HepG2 (cell line): ENCODE measurements around the gene OR8K1. TPM values are rescaled to one million over a fixed set of nuclear protein-coding genes. Genes with fewer than 3 reads are reported as not detected.

Source experiments
- ATAC-seq: fragments of 200-7000 bp; cut with Tn5 transposase; 3 replicates; pipeline ENCODE4 v1.9.1; 2020; ENCODE audit warnings: mild to moderate bottlenecking, moderate library complexity
- BruUV-seq: library from RNA; stranded (reverse); fragments of 400-500 nt; replicated peaks from 2 replicates; lab custom pipeline; 2021; lab: Mats Ljungman, UMichigan
- CTCF ChIA-PET: fragments of 300-600 bp; formaldehyde crosslinking; extraction: SDS; loops from one replicate; lab custom pipeline; 2021; ENCODE audit warnings: low total read pairs, inconsistent platforms, low intra/inter-chr PET ratio; lab: Yijun Ruan, JAX
- POLR2A ChIA-PET: fragments of 350-600 bp; sonication (Branson Sonifier 250); formaldehyde crosslinking; loops from one replicate; lab custom pipeline; 2020; ENCODE audit warnings: antibody characterized with exemption, inconsistent platforms; lab: Yijun Ruan, JAX
- DNase-seq: peaks from one replicate; pipeline ENCODE4 v3.0.0-alpha.2; 2015; ENCODE audit warnings: low spot score
- FAIRE-seq: peaks from 3 replicates; lab custom pipeline; 2011; peaks lifted over from hg19 to GRCh38; lab: Jason Lieb, UNC
- H2AFZ ChIP-seq: one replicate; pipeline ENCODE4 v1.6.1; 2011; ENCODE audit warnings: low read length, inconsistent platforms
- H3K27ac ChIP-seq: fragments of 300-600 bp; 3 replicates; pipeline ENCODE4 v1.8.0; 2011; ENCODE audit warnings: mixed run types, mild to moderate bottlenecking, mixed read lengths, low read length, inconsistent platforms; ENCODE audit not compliant: insufficient read depth; ENCODE audit errors: extremely low read length
- H3K27me3 ChIP-seq, 2 experiments: fragments of 200-600 bp in 1 of 2; 2 replicates in 1 of 2; 3 replicates in 1 of 2; pipeline versions ENCODE4 v1.6.0 to v1.8.0; 2011; ENCODE audit warnings: low read length in 2 of 2, mild to moderate bottlenecking in 2 of 2, moderate library complexity in 2 of 2, inconsistent platforms in 1 of 2; ENCODE audit not compliant: insufficient read depth in 2 of 2, control insufficient read depth in 1 of 2
- H3K36me3 ChIP-seq, 2 experiments: fragments of 200-600 bp in 1 of 2; replicated peaks in 1 of 2; 2 replicates in 1 of 2; 3 replicates in 1 of 2; pipeline versions ENCODE4 v1.5.1 to v1.8.0; 2011; ENCODE audit warnings: low read length in 2 of 2, inconsistent platforms in 1 of 2; ENCODE audit not compliant: insufficient read depth in 2 of 2, control insufficient read depth in 1 of 2
- H3K4me1 ChIP-seq: 2 replicates; pipeline ENCODE4 v1.5.1; 2012; ENCODE audit warnings: low read length, inconsistent platforms; ENCODE audit not compliant: insufficient read depth
- H3K4me2 ChIP-seq: 2 replicates; pipeline ENCODE4 v1.6.0; 2011; ENCODE audit warnings: low read depth, low read length, inconsistent platforms
- H3K4me3 ChIP-seq, 3 experiments: fragments of 200-600 bp in 1 of 3; sonication (generic), shearing (Covaris generic) in 1 of 3; replicated peaks in 1 of 3; 2 replicates each; pipeline ENCODE4 v1.5.1; 2011 to 2016; ENCODE audit warnings: low read length in 3 of 3, inconsistent platforms in 2 of 3, low read depth in 2 of 3, mild to moderate bottlenecking in 2 of 3, control low read depth in 1 of 3, mixed read lengths in 1 of 3; ENCODE audit not compliant: insufficient read depth in 1 of 3
- H3K79me2 ChIP-seq: one replicate; pipeline ENCODE4 v1.6.1; 2011; ENCODE audit warnings: low read length, inconsistent platforms; ENCODE audit not compliant: insufficient read depth
- H3K9ac ChIP-seq: 2 replicates; pipeline ENCODE4 v1.6.0; 2011; ENCODE audit warnings: mild to moderate bottlenecking, low read depth, low read length, inconsistent platforms; ENCODE audit not compliant: insufficient read depth
- H3K9me3 ChIP-seq: 2 replicates; pipeline ENCODE4 v1.5.1; 2012; ENCODE audit warnings: mild to moderate bottlenecking, low read length
- H4K20me1 ChIP-seq: 2 replicates; pipeline ENCODE4 v1.6.0; 2011; ENCODE audit warnings: inconsistent platforms, mild to moderate bottlenecking, low read length, moderate library complexity; ENCODE audit not compliant: insufficient read depth
- EED ChIP-seq: sonication (generic); formaldehyde crosslinking; IDR thresholded peaks from 2 replicates; pipeline ENCODE4 v1.5.0; 2020; ENCODE audit warnings: mild to moderate bottlenecking, missing genetic modification reagents
- MED13 ChIP-seq: sonication (generic); formaldehyde crosslinking; IDR thresholded peaks from 2 replicates; pipeline ENCODE4 v1.5.0; 2020; ENCODE audit warnings: missing genetic modification reagents
- ONECUT2 ChIP-seq: sonication (generic); formaldehyde crosslinking; IDR thresholded peaks from 2 replicates; pipeline ENCODE4 v1.4.0; 2020; ENCODE audit warnings: missing genetic modification reagents
- SIN3A ChIP-seq: IDR thresholded peaks from 2 replicates; pipeline ENCODE4 v1.6.1; 2011; ENCODE audit warnings: low read depth, mild to moderate bottlenecking, control low read depth, low read length, borderline replicate concordance
- SIX4 ChIP-seq: sonication (generic); formaldehyde crosslinking; IDR thresholded peaks from 2 replicates; pipeline ENCODE4 v1.4.0; 2020; ENCODE audit warnings: missing genetic modification reagents
- ZNF160 ChIP-seq: sonication (generic); formaldehyde crosslinking; IDR thresholded peaks from 2 replicates; pipeline ENCODE4 v1.8.0; 2022; ENCODE audit warnings: mild to moderate bottlenecking, inconsistent platforms, missing genetic modification reagents
- ZNF547 ChIP-seq: sonication (generic); formaldehyde crosslinking; IDR thresholded peaks from 2 replicates; pipeline ENCODE4 v1.5.1; 2020; ENCODE audit warnings: mild to moderate bottlenecking, missing genetic modification reagents
- ZNF879 ChIP-seq: sonication (generic); formaldehyde crosslinking; IDR thresholded peaks from 2 replicates; pipeline ENCODE4 v1.8.1; 2023; ENCODE audit warnings: missing genetic modification reagents
- WGBS: methylation state at CpG from one replicate; pipeline ENCODE4 v1.1.6; 2017; ENCODE audit warnings: low lambda C conversion rate; 5-methylcytosine and 5-hydroxymethylcytosine counted together
- in situ Hi-C: cut with HindIII; loops from 2 replicates; pipeline ENCODE4 v1.10.0; 2017; ENCODE audit warnings: low pct_unique_long_range_greater_than_20kb; ENCODE audit not compliant: extremely low pct_ligation_motif_present
- intact Hi-C: fragments of 100-400 bp; cut with micrococcal nuclease; formaldehyde crosslinking; loops from one replicate; pipeline ENCODE4 v1.10.0; 2022; ENCODE audit not compliant: unreplicated experiment
- polyA plus RNA-seq, 8 experiments: library from polyadenylated mRNA; depleted of rRNA in 3 of 8; stranded (reverse) in 7 of 8; unstranded in 1 of 8; fragments of >200 nt; fragmentation: Illumina TruSeq in 4 of 8; extraction: Trizol in 4 of 8; gene quantifications; 2 replicates each; pipeline versions ENCODE4 v1.2.1 to v1.2.3, GENCODE V29; 2011 to 2016; ENCODE audit warnings: low read depth in 4 of 8, missing spikeins in 1 of 8, mixed read lengths in 1 of 8; ENCODE audit not compliant: insufficient read depth in 1 of 8
- total RNA-seq, 5 experiments: library from RNA; depleted of rRNA; stranded (reverse); fragments of >200 nt; fragmentation: Illumina TruSeq; extraction: Trizol; gene quantifications; 2 replicates each; pipeline ENCODE4 v1.2.3, GENCODE V29; 2016; ENCODE audit warnings: low read depth in 1 of 5
- TF ChIP-seq, protein P1 (sequence below): sonication (generic); formaldehyde crosslinking; conservative IDR thresholded peaks from 2 replicates; pipeline ENCODE4 v1.5.0; 2020; ENCODE audit warnings: missing genetic modification reagents
- TF ChIP-seq, protein P2 (sequence below): sonication (generic); formaldehyde crosslinking; IDR thresholded peaks from 2 replicates; pipeline ENCODE4 v1.8.0; 2022; ENCODE audit warnings: mild to moderate bottlenecking, missing genetic modification reagents, moderate library complexity

The OR8K1 gene
- total and polyA plus RNA-seq, 2 of the 13 experiments (the other 11 are each of a cell fraction or from before 2014, with no cell fraction given), result not detected

DNA sequence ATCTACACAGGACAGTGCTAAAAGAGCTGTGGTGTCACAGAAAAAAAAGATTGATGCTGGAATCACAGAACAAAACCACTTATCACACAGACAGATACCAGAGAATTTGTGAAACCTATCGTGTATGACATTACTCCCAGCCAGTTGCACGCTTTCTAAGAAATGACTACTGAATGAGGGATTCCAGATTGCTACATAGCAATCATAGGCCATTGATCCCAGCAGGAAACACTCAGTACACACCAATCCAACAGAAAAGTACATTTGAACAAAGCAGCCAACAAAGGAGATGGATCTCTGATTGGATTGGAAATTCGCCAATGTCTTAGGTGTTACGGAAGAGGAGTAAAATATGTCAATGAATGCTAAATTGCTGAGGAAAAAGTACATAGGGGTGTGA lies 48.9 kb upstream of the OR8K1 start:
- Histone ChIP-seq H2AFZ (no peak overlapping the region), H3K4me3 (no peak overlapping the region), H3K9ac (no peak overlapping the region), H4K20me1 (no peaks in the 10 kb centered on the region), H3K36me3 (no peaks in the 10 kb centered on the region), H3K4me2 (no peak overlapping the region), H3K27ac (no peak overlapping the region), H3K27me3 (no peaks in the 10 kb centered on the region), H3K4me1 (no peaks in the 10 kb centered on the region), H3K79me2 (no peaks in the 10 kb centered on the region), H3K9me3 (peaks cover 7% of the 10 kb centered on the region; the same call in 1 of the 2 replicates)
- intact Hi-C loops, result no loop called here
- WGBS, result 12% methylated on average over 4 of the region's 4 CpGs
- no TSS peak for BruUV-seq
- ATAC-seq, result no peak
- ChIA-PET CTCF (no interaction called here), POLR2A (no interaction called here)
- DNase-seq, result no peak
- in situ Hi-C loops, result no loop called here
- TF ChIP-seq, protein P1, sequence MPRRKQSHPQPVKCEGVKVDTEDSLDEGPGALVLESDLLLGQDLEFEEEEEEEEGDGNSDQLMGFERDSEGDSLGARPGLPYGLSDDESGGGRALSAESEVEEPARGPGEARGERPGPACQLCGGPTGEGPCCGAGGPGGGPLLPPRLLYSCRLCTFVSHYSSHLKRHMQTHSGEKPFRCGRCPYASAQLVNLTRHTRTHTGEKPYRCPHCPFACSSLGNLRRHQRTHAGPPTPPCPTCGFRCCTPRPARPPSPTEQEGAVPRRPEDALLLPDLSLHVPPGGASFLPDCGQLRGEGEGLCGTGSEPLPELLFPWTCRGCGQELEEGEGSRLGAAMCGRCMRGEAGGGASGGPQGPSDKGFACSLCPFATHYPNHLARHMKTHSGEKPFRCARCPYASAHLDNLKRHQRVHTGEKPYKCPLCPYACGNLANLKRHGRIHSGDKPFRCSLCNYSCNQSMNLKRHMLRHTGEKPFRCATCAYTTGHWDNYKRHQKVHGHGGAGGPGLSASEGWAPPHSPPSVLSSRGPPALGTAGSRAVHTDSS (CRISPR knock-in tag), result no peak
- TF ChIP-seq SIX4 (CRISPR knock-in tag) (no peak), EED (CRISPR knock-in tag) (no peak), SIN3A (no peak), MED13 (CRISPR knock-in tag) (no peak), ZNF160 (CRISPR knock-in tag) (no peak), ZNF547 (CRISPR knock-in tag) (no peak), ONECUT2 (no peak), ZNF879 (CRISPR knock-in tag) (no peak)
- TF ChIP-seq, protein P2, sequence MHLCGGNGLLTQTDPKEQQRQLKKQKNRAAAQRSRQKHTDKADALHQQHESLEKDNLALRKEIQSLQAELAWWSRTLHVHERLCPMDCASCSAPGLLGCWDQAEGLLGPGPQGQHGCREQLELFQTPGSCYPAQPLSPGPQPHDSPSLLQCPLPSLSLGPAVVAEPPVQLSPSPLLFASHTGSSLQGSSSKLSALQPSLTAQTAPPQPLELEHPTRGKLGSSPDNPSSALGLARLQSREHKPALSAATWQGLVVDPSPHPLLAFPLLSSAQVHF, result no peak
- no peak for FAIRE-seq
